ENCODE measurements around the gene TIAL1.

The TIAL1 gene

DNA sequence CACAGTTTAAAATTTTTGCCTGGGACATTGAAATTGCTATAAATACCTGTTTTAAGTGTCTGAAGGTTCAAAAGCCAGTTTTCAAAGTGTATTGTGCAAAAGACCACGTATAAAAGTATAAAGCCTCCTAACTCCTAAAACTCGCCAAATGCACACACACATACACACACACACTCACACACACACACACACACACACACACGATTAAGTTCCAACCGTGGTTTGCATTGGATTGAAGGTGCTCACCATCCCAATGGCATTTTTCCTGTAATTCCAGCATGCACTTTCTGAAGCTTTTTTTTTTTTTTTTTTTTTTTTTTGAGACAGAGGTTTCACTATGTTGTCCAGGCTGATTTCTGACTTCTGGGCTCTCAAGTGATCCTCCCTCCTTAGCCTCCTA, 51.5 kb downstream of the TIAL1 start:
- no peak overlapping the region for H3K4me3 ChIP-seq (ENCODE audit: low read depth, low read length)
- TF ChIP-seq, protein P1, sequence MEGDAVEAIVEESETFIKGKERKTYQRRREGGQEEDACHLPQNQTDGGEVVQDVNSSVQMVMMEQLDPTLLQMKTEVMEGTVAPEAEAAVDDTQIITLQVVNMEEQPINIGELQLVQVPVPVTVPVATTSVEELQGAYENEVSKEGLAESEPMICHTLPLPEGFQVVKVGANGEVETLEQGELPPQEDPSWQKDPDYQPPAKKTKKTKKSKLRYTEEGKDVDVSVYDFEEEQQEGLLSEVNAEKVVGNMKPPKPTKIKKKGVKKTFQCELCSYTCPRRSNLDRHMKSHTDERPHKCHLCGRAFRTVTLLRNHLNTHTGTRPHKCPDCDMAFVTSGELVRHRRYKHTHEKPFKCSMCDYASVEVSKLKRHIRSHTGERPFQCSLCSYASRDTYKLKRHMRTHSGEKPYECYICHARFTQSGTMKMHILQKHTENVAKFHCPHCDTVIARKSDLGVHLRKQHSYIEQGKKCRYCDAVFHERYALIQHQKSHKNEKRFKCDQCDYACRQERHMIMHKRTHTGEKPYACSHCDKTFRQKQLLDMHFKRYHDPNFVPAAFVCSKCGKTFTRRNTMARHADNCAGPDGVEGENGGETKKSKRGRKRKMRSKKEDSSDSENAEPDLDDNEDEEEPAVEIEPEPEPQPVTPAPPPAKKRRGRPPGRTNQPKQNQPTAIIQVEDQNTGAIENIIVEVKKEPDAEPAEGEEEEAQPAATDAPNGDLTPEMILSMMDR (IDR thresholded peaks at IDR 0.05; ENCODE audit: low read depth, low read length) = no peak

DNA sequence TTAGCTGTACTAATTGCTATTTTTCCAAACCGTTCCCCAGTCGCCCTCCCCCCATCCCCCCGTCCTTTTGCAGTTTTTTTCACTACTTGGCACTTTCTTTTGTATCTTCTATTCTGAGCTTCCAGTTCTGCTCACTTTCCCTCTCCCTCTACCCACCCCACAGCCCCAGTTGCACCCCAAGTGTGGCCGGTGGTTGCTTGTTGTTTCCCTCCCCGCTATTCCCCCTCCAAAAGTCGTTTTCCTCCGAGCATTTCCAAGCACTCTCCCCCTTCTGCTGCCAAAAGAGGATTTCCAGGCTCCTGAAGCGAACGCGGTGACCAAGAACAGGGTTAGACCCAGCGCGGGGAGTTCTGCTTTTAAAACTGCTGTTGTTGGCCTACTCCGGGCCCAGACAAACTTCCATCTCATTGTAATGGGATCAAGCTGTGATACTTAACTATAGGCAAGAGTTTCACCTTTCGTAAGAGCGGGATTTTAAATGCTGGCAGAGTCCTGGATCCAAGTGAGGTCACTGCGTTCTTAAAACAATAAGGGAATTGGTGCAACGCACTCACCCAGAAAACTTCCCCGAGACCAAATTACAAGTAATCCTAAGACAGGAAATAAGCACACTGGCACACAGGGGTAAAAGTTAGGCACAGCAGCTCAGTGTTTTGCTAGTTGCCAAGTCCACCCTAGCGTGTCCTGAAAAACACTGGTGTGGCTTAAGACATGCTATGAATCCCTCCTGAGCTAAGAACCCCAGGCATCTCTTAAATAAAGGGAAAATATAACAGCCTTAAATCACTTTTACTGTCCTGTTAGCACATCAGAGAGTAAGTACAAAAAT, 52.7 kb downstream of the TIAL1 start:
- no peak overlapping the region for H3K4me3 ChIP-seq (ENCODE audit: low read depth, low read length)
- TF ChIP-seq, protein P1 (IDR thresholded peaks at IDR 0.05; ENCODE audit: low read depth, low read length) = no peak

DNA sequence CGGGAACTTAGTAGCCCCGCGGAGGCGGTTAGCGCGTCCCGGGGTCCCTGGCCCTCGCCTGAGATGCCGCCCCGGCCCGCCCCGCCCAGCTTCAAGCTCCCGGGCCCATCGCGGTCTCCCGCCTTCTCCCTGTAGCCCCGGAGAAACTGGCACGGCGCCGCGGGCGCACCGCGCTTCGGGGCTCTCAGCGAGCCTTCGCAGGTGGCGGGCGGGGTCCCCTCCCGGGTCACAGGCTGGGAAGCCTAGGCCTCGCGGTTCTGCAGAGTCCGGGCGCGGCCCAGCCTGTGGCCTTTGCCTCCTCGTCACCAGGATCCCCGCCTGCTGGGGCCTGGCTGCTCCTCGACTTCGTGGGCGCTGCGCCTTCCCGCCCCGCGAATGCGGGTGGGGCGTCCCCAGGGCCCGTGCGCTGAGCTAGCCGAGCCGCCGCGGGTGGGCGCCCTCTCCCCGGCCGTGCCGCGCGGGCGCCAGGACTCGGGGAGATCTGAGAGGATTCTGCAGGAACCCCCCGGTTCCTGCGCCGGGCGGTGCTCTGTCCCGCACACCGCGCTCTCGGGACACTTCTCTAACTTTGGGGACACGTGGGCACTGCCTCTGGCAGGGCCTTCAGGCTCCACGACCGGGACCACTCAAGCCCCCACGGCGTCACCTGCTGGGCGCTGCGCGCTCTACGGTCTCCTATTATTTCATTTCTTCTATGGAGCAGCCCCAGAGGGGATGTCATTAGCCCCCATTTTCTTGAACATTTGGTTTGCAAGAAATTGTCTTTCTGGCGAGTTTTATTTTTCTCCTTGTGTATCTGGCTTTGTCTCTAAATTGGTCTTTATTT, 53.6 kb downstream of the TIAL1 start:
- peak overlapping the region; percentile 85 for H3K4me3 ChIP-seq (ENCODE audit: low read depth, low read length)
- TF ChIP-seq, protein P1 (IDR thresholded peaks at IDR 0.05; ENCODE audit: low read depth, low read length) = peak; percentile 45

DNA sequence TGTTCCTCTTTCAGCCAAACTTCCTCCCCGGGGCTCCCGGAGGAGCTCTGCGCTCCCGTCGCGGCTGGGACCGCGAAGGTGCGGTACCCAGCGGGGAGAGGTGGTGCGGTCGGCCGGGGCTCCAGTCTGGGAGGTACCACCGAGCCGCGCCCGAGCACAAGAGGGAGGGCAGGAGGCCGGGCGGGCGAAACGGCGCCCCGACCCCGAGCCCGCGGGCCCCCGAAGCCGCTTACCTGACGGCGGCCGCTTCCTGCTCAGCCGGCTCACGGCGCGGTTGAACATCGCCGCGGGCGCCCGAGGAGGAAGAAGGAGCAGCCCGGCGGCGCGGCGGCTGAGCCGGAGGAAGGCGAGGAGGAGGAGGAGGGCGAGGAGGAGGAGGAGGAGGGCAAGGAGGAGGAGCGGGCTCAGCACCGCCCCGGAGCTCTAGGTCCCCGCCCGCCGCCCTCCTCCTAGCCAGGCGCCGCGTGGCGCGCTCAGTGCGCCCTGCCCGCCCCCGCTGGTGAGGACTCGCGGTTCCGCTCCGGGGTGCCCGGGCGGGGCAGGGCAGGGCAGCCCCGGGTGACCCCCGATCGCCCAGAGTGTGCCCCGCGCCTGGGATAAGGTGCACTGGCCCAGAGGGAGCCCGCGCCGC, 54.3 kb downstream of the TIAL1 start, which contains the start of gene RGS10:
RGS10 (minus strand) TSS at position 363 of the 631 bp plus-strand sequence; CDS start at position 282, 81 bp downstream.
- TF ChIP-seq, protein P1 (IDR thresholded peaks at IDR 0.05; ENCODE audit: low read depth, low read length) = no peak

DNA sequence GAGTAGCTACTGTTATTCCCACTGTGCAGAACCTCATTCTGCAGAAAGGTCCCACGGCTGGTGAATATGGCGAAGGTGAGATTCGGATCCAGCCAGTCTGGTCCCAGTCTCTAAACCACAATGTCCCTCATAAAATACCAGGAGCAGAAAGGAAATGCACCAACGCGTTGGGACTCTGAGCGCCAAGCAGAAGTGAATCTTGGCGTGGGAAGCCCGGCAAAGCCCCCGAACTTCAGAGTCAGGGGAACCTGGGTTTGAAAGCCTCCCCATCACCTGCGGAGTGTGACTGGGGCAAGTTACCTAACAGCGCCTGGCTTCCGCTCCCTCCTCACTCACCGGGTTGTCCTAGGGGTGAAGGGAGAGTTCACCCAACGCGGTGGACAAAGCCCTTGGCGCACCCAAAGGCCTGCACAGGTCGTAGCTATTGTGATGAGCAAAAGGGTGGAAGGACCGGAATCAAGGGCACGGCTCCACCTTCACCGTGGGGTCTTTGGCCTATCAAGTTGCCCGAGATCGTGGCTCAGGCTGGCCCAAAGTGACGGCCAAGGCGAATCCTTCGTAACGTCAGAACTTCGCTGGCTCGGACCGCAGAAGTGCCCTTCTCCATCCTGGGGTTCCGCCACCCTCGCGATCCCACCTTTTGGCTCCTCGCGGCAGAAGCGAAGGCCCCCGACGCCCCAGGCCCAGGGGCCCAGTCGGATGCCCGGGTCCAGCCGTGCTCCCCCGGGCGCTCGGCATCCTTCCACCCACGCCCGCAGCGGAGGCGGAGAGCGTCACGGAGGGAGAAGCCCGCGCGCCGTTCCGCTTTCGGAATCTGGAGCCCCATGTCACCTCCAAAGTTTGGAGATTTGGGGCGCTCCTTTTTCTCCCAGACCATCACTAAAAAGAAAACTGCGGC, 55.1 kb downstream of the TIAL1 start:
- H3K4me3 ChIP-seq (ENCODE audit: low read depth, low read length) = peak overlapping the region; percentile 85
- TF ChIP-seq, protein P1 (IDR thresholded peaks at IDR 0.05; ENCODE audit: low read depth, low read length) = no peak

More for the DNA sequence above, 54.3 kb downstream of the TIAL1 start, which contains the start of gene RGS10:
- H3K4me3 ChIP-seq (ENCODE audit: low read depth, low read length) = peak within 1 kb of the TSS; percentile 85

DNA sequence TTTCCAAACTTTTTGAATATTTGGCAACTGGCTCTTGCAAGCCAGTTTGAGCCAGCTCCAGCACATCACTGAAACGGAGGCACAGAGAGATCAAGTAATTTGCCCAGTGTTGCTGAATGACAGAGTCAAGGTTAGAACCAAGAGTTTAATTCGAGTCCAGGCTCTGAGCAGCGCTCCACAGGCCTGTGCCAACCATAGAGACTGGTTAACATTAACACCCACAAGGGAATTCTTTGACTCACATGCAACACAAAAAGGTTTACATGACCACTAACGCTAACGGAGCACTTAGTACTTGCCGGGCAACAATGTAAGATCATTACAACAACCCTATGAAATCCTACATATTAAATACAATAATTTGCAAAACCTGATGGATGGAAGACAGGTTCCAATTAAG, 55.7 kb downstream of the TIAL1 start:
- TF ChIP-seq, protein P1 (IDR thresholded peaks at IDR 0.05; ENCODE audit: low read depth, low read length) = no peak
- peak overlapping the region; percentile 85 for H3K4me3 ChIP-seq (ENCODE audit: low read depth, low read length)

Measured in WI38 (cell line).